IMR-90 (cell line): ENCODE measurements around the gene CD86. TPM values are rescaled to one million over a fixed set of nuclear protein-coding genes. Genes with fewer than 3 reads are reported as not detected.

Experiments
- ATAC-seq: fragments of 200-7000 bp; cut with Tn5 transposase; 2 replicates; pipeline ENCODE4 v1.9.1; 2020; ENCODE audit warnings: low read depth, mild to moderate bottlenecking, moderate library complexity
- Bru-seq: library from RNA; stranded (reverse); fragments of 400-500 nt; gene quantifications from one replicate; lab custom pipeline; 2021; lab: Mats Ljungman, UMichigan
- BruChase-seq, 2 experiments: library from RNA; stranded (reverse); fragments of 400-500 nt; gene quantifications; one replicate each; lab custom pipeline; 2021; lab: Mats Ljungman, UMichigan
- BruUV-seq: library from RNA; stranded (reverse); fragments of 400-500 nt; replicated peaks from 2 replicates; lab custom pipeline; 2021; lab: Mats Ljungman, UMichigan
- CTCF ChIA-PET: fragments of 300-600 bp; formaldehyde crosslinking; extraction: SDS; loops from one replicate; lab custom pipeline; 2021; ENCODE audit warnings: antibody characterized with exemption; lab: Yijun Ruan, JAX
- POLR2A ChIA-PET: fragments of 300-600 bp; sonication (Branson Sonifier 250); formaldehyde crosslinking; loops from one replicate; lab custom pipeline; 2022; ENCODE audit warnings: antibody characterized with exemption; ENCODE audit not compliant: unreplicated experiment; lab: Charles Lee
- DNase-seq: peaks from one replicate; pipeline ENCODE4 v3.0.0; 2013
- H2AFZ ChIP-seq: replicated peaks from 2 replicates; pipeline ENCODE3; 2013; ENCODE audit warnings: low read length, mild to moderate bottlenecking; ENCODE audit not compliant: poor library complexity
- H2AK5ac ChIP-seq: 2 replicates; pipeline ENCODE4 v1.6.1; 2013; ENCODE audit warnings: low read depth, low read length, inconsistent platforms
- H2AK9ac ChIP-seq: replicated peaks from 2 replicates; pipeline ENCODE3; 2013; ENCODE audit warnings: mild to moderate bottlenecking, low read depth, low read length, moderate library complexity; ENCODE audit not compliant: poor library complexity
- H2BK120ac ChIP-seq: 2 replicates; pipeline ENCODE4 v1.6.1; 2013; ENCODE audit warnings: low read depth, low read length, inconsistent platforms
- H2BK15ac ChIP-seq: 3 replicates; pipeline ENCODE4 v1.6.1; 2013; ENCODE audit warnings: low read depth, low read length, inconsistent platforms
- H2BK20ac ChIP-seq: 2 replicates; pipeline ENCODE4 v1.6.1; 2013; ENCODE audit warnings: low read depth, mild to moderate bottlenecking, inconsistent platforms, low read length, moderate library complexity
- H2BK5ac ChIP-seq: 2 replicates; pipeline ENCODE4 v1.6.1; 2013; ENCODE audit warnings: mild to moderate bottlenecking, low read depth, low read length, inconsistent platforms; ENCODE audit not compliant: poor library complexity, severe bottlenecking
- H3K14ac ChIP-seq: replicated peaks from 2 replicates; pipeline ENCODE4 v1.6.1; 2013; ENCODE audit warnings: low read depth, low read length, inconsistent platforms
- H3K18ac ChIP-seq: 2 replicates; pipeline ENCODE4 v1.6.1; 2013; ENCODE audit warnings: low read depth, low read length, control low read depth
- H3K23ac ChIP-seq: 2 replicates; pipeline ENCODE4 v1.6.1; 2013; ENCODE audit warnings: low read depth, low read length, inconsistent platforms
- H3K27ac ChIP-seq: 2 replicates; pipeline ENCODE4 v1.5.1; 2013; ENCODE audit warnings: mild to moderate bottlenecking, control low read depth, low read length; ENCODE audit not compliant: insufficient read depth
- H3K27me3 ChIP-seq: 2 replicates; pipeline ENCODE4 v1.6.1; 2013; ENCODE audit warnings: low read length; ENCODE audit not compliant: control insufficient read depth, insufficient read depth
- H3K36me3 ChIP-seq: 2 replicates; pipeline ENCODE4 v1.6.1; 2013; ENCODE audit warnings: low read length, mixed read lengths; ENCODE audit not compliant: control insufficient read depth, insufficient read depth
- H3K4ac ChIP-seq: 2 replicates; pipeline ENCODE4 v1.6.1; 2013; ENCODE audit warnings: low read depth, low read length, inconsistent platforms
- H3K4me1 ChIP-seq: 2 replicates; pipeline ENCODE4 v1.6.1; 2013; ENCODE audit warnings: low read length, mixed read lengths; ENCODE audit not compliant: control insufficient read depth, insufficient read depth
- H3K4me2 ChIP-seq: 2 replicates; pipeline ENCODE4 v1.6.1; 2013; ENCODE audit warnings: low read depth, mild to moderate bottlenecking, control low read depth, low read length, moderate library complexity
- H3K4me3 ChIP-seq: 2 replicates; pipeline ENCODE4 v1.5.1; 2013; ENCODE audit warnings: low read depth, mild to moderate bottlenecking, control low read depth, low read length, moderate library complexity; ENCODE audit not compliant: insufficient read depth
- H3K56ac ChIP-seq: 2 replicates; pipeline ENCODE4 v1.6.1; 2013; ENCODE audit warnings: low read length, inconsistent platforms; ENCODE audit not compliant: insufficient read depth; ENCODE audit errors: extremely low read depth
- H3K79me1 ChIP-seq, 2 experiments: 2 replicates each; pipeline ENCODE4 v1.6.1; 2013; ENCODE audit warnings: low read length in 2 of 2, inconsistent platforms in 1 of 2, low read depth in 1 of 2
- H3K9ac ChIP-seq: 2 replicates; pipeline ENCODE4 v1.6.1; 2013; ENCODE audit warnings: low read depth, low read length, control low read depth
- H3K9me1 ChIP-seq: 2 replicates; pipeline ENCODE4 v1.6.1; 2013; ENCODE audit warnings: low read length, inconsistent platforms; ENCODE audit not compliant: insufficient read depth
- H3K9me3 ChIP-seq: 2 replicates; pipeline ENCODE4 v1.6.1; 2013; ENCODE audit warnings: low read length; ENCODE audit not compliant: control insufficient read depth, insufficient read depth
- H4K20me1 ChIP-seq: 2 replicates; pipeline ENCODE4 v1.6.1; 2013; ENCODE audit warnings: low read length, inconsistent platforms; ENCODE audit not compliant: insufficient read depth
- H4K5ac ChIP-seq: 2 replicates; pipeline ENCODE4 v1.6.1; 2013; ENCODE audit warnings: mild to moderate bottlenecking, low read depth, low read length, control low read depth
- H4K8ac ChIP-seq, 2 experiments: 2 replicates each; pipeline ENCODE4 v1.6.1; 2013; ENCODE audit warnings: low read depth in 2 of 2, low read length in 2 of 2, control low read depth in 1 of 2, inconsistent platforms in 1 of 2
- H4K91ac ChIP-seq: 2 replicates; pipeline ENCODE4 v1.6.1; 2013; ENCODE audit warnings: low read depth, low read length, inconsistent platforms; ENCODE audit not compliant: insufficient read depth
- BHLHE40 ChIP-seq: fragments of 150-350 bp; IDR thresholded peaks from 2 replicates; pipeline ENCODE4 v1.6.1; 2016; ENCODE audit warnings: mild to moderate bottlenecking, low read depth, low read length
- CHD1 ChIP-seq: IDR thresholded peaks from 2 replicates; pipeline ENCODE4 v1.6.1; 2012; ENCODE audit warnings: low read depth, low read length, improper control_type of control experiment
- MAZ ChIP-seq: IDR thresholded peaks from 2 replicates; pipeline ENCODE4 v1.6.1; 2012; ENCODE audit warnings: low read depth, mild to moderate bottlenecking, low read length, improper control_type of control experiment, moderate library complexity, borderline replicate concordance
- MXI1 ChIP-seq: IDR thresholded peaks from 2 replicates; pipeline ENCODE4 v1.6.1; 2012; ENCODE audit warnings: low read depth, mild to moderate bottlenecking, low read length, moderate library complexity, borderline replicate concordance
- RAD21 ChIP-seq: IDR thresholded peaks from 2 replicates; pipeline ENCODE4 v1.6.1; 2012; ENCODE audit warnings: low read length, improper control_type of control experiment
- RCOR1 ChIP-seq: IDR thresholded peaks from 2 replicates; pipeline ENCODE4 v1.6.1; 2012; ENCODE audit warnings: mild to moderate bottlenecking, low read length, improper control_type of control experiment; ENCODE audit not compliant: insufficient replicate concordance
- SMC3 ChIP-seq: fragments of 150-350 bp; IDR thresholded peaks from 2 replicates; pipeline ENCODE4 v1.6.1; 2016; ENCODE audit warnings: low read depth, mild to moderate bottlenecking, antibody characterized with exemption, low read length, moderate library complexity
- WGBS, 2 experiments: methylation state at CpG; one replicate each; pipeline versions ENCODE4 v1.1.5 to v1.1.7; 2013; ENCODE audit warnings: missing lambda C conversion rate in 2 of 2; ENCODE audit not compliant: insufficient read length in 1 of 2; ENCODE audit errors: extremely low coverage in 2 of 2; 5-methylcytosine and 5-hydroxymethylcytosine counted together
- dilution Hi-C: fragments of 300-500 bp; cut with HindIII; formaldehyde crosslinking; loops from one replicate; pipeline ENCODE4 v1.14.3; 2018; ENCODE audit warnings: low sequenced_read_pairs; ENCODE audit not compliant: unreplicated experiment
- in situ Hi-C: fragments of 300-500 bp; cut with MboI; formaldehyde crosslinking; loops from 3 replicates; pipeline ENCODE4 v1.14.3; 2019; ENCODE audit warnings: low sequenced_read_pairs, inconsistent platforms, mixed read lengths
- intact Hi-C: fragments of 100-400 bp; cut with micrococcal nuclease; formaldehyde crosslinking; loops from 2 replicates; pipeline ENCODE4 v1.10.0; 2022
- long read RNA-seq: library from polyadenylated mRNA; unstranded; transcript quantifications from one replicate; pipeline ENCODE4 v2.0.0, GENCODE V29; 2021; ENCODE audit not compliant: unreplicated experiment
- polyA plus RNA-seq, 3 experiments: library from polyadenylated mRNA; depleted of rRNA; stranded (reverse); fragments of >200 nt; gene quantifications; 2 replicates each; pipeline ENCODE4 v1.2.3, GENCODE V29; 2012; ENCODE audit warnings: low replicate concordance in 1 of 3
- total RNA-seq: library from RNA; depleted of rRNA; stranded (reverse); fragments of >200 nt; gene quantifications from 2 replicates; pipeline ENCODE4 v1.2.3, GENCODE V29; 2012; rRNA removed
- TF ChIP-seq, protein P1 (sequence below): fragments of 150-350 bp; IDR thresholded peaks from 2 replicates; pipeline ENCODE4 v1.6.1; 2016; ENCODE audit warnings: low read depth, mild to moderate bottlenecking, low read length, moderate library complexity, borderline replicate concordance
- TF ChIP-seq, protein P2 (sequence below): fragments of 150-350 bp; IDR thresholded peaks from 2 replicates; pipeline ENCODE4 v1.6.1; 2017; ENCODE audit warnings: mild to moderate bottlenecking, antibody characterized with exemption, low read length, low read depth

Gene CD86, protein sequence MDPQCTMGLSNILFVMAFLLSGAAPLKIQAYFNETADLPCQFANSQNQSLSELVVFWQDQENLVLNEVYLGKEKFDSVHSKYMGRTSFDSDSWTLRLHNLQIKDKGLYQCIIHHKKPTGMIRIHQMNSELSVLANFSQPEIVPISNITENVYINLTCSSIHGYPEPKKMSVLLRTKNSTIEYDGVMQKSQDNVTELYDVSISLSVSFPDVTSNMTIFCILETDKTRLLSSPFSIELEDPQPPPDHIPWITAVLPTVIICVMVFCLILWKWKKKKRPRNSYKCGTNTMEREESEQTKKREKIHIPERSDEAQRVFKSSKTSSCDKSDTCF
- not detected in 2 replicates for total RNA-seq
- polyA plus RNA-seq (2012; rRNA removed) = not detected in 2 replicates
- not detected in 2 replicates for polyA plus RNA-seq (2012; cell fraction: cytosol; rRNA removed)
- not detected in 2 replicates for polyA plus RNA-seq (2012; cell fraction: nucleus; rRNA removed; ENCODE audit: low replicate concordance)
- Bru-seq, nascent RNA = not detected
- BruChase-seq, experiment 1, labeled RNA remaining after a 6-hour chase = not detected
- not detected for BruChase-seq, experiment 2, labeled RNA remaining after a 2-hour chase
- long read RNA-seq = 0 reads

DNA sequence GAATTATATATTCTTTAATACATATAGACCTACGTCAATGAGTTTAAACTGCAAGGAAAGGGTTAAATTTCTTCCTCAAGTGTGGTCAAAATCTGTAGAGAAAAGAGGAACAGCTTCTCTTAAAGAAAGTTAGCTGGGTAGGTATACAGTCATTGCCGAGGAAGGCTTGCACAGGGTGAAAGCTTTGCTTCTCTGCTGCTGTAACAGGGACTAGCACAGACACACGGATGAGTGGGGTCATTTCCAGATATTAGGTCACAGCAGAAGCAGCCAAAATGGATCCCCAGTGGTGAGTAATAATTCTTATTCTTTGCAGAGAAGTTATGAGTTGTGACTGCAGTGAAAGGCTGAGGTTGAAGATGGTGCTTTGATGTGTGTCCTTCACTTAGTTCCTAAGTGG lies at the start of gene CD86:
CD86 (plus strand) TSS at position 148 of the 400 bp plus-strand sequence; CDS start at position 276, 128 bp downstream.
- Histone ChIP-seq H3K4me3 (no peak within 1 kb of the TSS), H3K27ac (no peak within 1 kb of the TSS), H4K91ac (no peak within 1 kb of the TSS), H3K9ac (no peak within 1 kb of the TSS), H3K4me2 (no peak within 1 kb of the TSS), H2BK20ac (no peak within 1 kb of the TSS), H2BK120ac (no peak within 1 kb of the TSS), H3K4ac (no peak within 1 kb of the TSS), H3K79me1 (no peaks in the 10 kb centered on the region), H3K36me3 (no peaks in the 10 kb centered on the region), H3K4me1 (no peaks in the 10 kb centered on the region), H3K9me3 (no peaks in the 10 kb centered on the region), H3K23ac (no peak within 1 kb of the TSS), H3K18ac (no peak within 1 kb of the TSS), H2AK5ac (no peak within 1 kb of the TSS), H2AK9ac (no peak within 1 kb of the TSS), H2AFZ (no peak within 1 kb of the TSS), H4K5ac (no peak within 1 kb of the TSS), H2BK5ac (no peak within 1 kb of the TSS), H4K8ac (no peak within 1 kb of the TSS), H3K14ac (no peak within 1 kb of the TSS), H3K56ac (no peak within 1 kb of the TSS), H2BK15ac (no peak within 1 kb of the TSS), H4K20me1 (no peaks in the 10 kb centered on the region), H3K27me3 (no peaks in the 10 kb centered on the region), H3K9me1 (no peaks in the 10 kb centered on the region)
- POLR2A ChIA-PET = no interaction called here
- no peak for DNase-seq
- in situ Hi-C loops (no loop called here), dilution Hi-C loops (no loop called here), intact Hi-C loops (no loop called here)
- ATAC-seq = no peak
- WGBS, 2 experiments = 0% methylated on average over 2 of the region's 3 CpGs; no CpG with 5 or more reads in 1 of the 2 experiments
- TF ChIP-seq RCOR1 (no peak), BHLHE40 (no peak), MXI1 (no peak), CHD1 (no peak), SMC3 (no peak), MAZ (no peak), RAD21 (no peak)
- TF ChIP-seq, protein P1, sequence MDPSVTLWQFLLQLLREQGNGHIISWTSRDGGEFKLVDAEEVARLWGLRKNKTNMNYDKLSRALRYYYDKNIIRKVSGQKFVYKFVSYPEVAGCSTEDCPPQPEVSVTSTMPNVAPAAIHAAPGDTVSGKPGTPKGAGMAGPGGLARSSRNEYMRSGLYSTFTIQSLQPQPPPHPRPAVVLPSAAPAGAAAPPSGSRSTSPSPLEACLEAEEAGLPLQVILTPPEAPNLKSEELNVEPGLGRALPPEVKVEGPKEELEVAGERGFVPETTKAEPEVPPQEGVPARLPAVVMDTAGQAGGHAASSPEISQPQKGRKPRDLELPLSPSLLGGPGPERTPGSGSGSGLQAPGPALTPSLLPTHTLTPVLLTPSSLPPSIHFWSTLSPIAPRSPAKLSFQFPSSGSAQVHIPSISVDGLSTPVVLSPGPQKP = no peak
- TF ChIP-seq, protein P2, sequence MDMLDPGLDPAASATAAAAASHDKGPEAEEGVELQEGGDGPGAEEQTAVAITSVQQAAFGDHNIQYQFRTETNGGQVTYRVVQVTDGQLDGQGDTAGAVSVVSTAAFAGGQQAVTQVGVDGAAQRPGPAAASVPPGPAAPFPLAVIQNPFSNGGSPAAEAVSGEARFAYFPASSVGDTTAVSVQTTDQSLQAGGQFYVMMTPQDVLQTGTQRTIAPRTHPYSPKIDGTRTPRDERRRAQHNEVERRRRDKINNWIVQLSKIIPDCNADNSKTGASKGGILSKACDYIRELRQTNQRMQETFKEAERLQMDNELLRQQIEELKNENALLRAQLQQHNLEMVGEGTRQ = no peak
- CTCF ChIA-PET = interaction anchor here (0.6 to 1.2 kb wide), 2 partner anchors 9 to 14 kb away, joined by 3 to 4 read pairs; no protein-coding TSS in a partner anchor
- BruUV-seq = no TSS peak
